ENCODE measurements around the gene TSBP1.

The TSBP1 gene

GRCh38 chr6:32255199-32256153, 116.2 kb downstream of the TSBP1 start:
- Histone ChIP-seq H2AFZ (ENCODE audit: low read length) (no peak overlapping the region), H3K36me3 (replicated peaks; ENCODE audit: insufficient read depth, low read length) (no peaks in the 10 kb centered on the region), H3K9me3 (replicated peaks; ENCODE audit: insufficient read depth, low read length) (no peaks in the 10 kb centered on the region), H3K27me3 (replicated peaks; ENCODE audit: insufficient read depth, low read length) (peaks cover 69% of the 10 kb centered on the region), H3F3A (ENCODE audit: insufficient read depth, low read length) (peaks cover 17% of the 10 kb centered on the region), H4K20me1 (ENCODE audit: insufficient read depth, low read length) (no peaks in the 10 kb centered on the region; the same call in 1 of the 2 replicates), H3K9ac (ENCODE audit: low read length) (no peak overlapping the region), H3K4me1 (ENCODE audit: low read length) (peaks cover 6% of the 10 kb centered on the region), H3K9me2 (replicated peaks; ENCODE audit: insufficient read depth, low read length) (no peaks in the 10 kb centered on the region), H3K27ac (ENCODE audit: low read length) (no peak overlapping the region), H3K4me2 (ENCODE audit: low read depth, low read length) (peak overlapping the region; percentile 71), H3K79me2 (ENCODE audit: low read length) (no peaks in the 10 kb centered on the region), H3K4me3 (ENCODE audit: low read length) (peak overlapping the region; percentile 33; the same call in 1 of the 2 replicates)
- DNase-seq: peak; percentile 69
- TF ChIP-seq CTCF (IDR thresholded peaks at IDR 0.05; ENCODE audit: low read length) (peak; percentile 49), EZH2 (optimal IDR thresholded peaks at IDR 0.05; ENCODE audit: low read depth, low read length) (no peak), EZH2phosphoT487 (IDR thresholded peaks at IDR 0.05; ENCODE audit: low read length) (no peak)

- H3K4me2 ChIP-seq (ENCODE audit: low read depth, low read length): peak overlapping the region; percentile 71; the same call in 1 of the 2 replicates
- no peaks in the 10 kb centered on the region for H3K36me3 ChIP-seq (replicated peaks; ENCODE audit: insufficient read depth, low read length)
- peaks cover 17% of the 10 kb centered on the region for H3F3A ChIP-seq (ENCODE audit: insufficient read depth, low read length)
- peaks cover 6% of the 10 kb centered on the region for H3K4me1 ChIP-seq (ENCODE audit: low read length)
- DNase-seq: no peak
- no peaks in the 10 kb centered on the region for H3K9me3 ChIP-seq (replicated peaks; ENCODE audit: insufficient read depth, low read length)
- peak overlapping the region; percentile 33; the same call in 1 of the 2 replicates for H3K4me3 ChIP-seq (ENCODE audit: low read length)
- H3K27me3 ChIP-seq (replicated peaks; ENCODE audit: insufficient read depth, low read length): peaks cover 65% of the 10 kb centered on the region
- H4K20me1 ChIP-seq (ENCODE audit: insufficient read depth, low read length): no peaks in the 10 kb centered on the region; the same call in 1 of the 2 replicates
- H2AFZ ChIP-seq (ENCODE audit: low read length): no peak overlapping the region
- TF ChIP-seq EZH2phosphoT487 (IDR thresholded peaks at IDR 0.05; ENCODE audit: low read length) (no peak), EZH2 (optimal IDR thresholded peaks at IDR 0.05; ENCODE audit: low read depth, low read length) (no peak), CTCF (IDR thresholded peaks at IDR 0.05; ENCODE audit: low read length) (no peak)
- no peaks in the 10 kb centered on the region for H3K9me2 ChIP-seq (replicated peaks; ENCODE audit: insufficient read depth, low read length)
- no peak overlapping the region for H3K27ac ChIP-seq (ENCODE audit: low read length)
- no peaks in the 10 kb centered on the region for H3K79me2 ChIP-seq (ENCODE audit: low read length)
- no peak overlapping the region for H3K9ac ChIP-seq (ENCODE audit: low read length)
Measured at GRCh38 chr6:32254761-32255198, 116.9 kb downstream of the TSBP1 start.

GRCh38 chr6:32252331-32253009, 119.2 kb downstream of the TSBP1 start:
- H3K9me2 ChIP-seq (replicated peaks; ENCODE audit: insufficient read depth, low read length): no peaks in the 10 kb centered on the region
- H4K20me1 ChIP-seq (ENCODE audit: insufficient read depth, low read length): no peaks in the 10 kb centered on the region; the same call in 1 of the 2 replicates
- H3F3A ChIP-seq (ENCODE audit: insufficient read depth, low read length): peaks cover 17% of the 10 kb centered on the region
- H3K27me3 ChIP-seq (replicated peaks; ENCODE audit: insufficient read depth, low read length): peaks cover 78% of the 10 kb centered on the region
- H3K4me2 ChIP-seq (ENCODE audit: low read depth, low read length): no peak overlapping the region
- DNase-seq: peak; percentile 14
- no peaks in the 10 kb centered on the region for H3K79me2 ChIP-seq (ENCODE audit: low read length)
- no peak overlapping the region for H3K9ac ChIP-seq (ENCODE audit: low read length)
- H3K9me3 ChIP-seq (replicated peaks; ENCODE audit: insufficient read depth, low read length): no peaks in the 10 kb centered on the region
- no peaks in the 10 kb centered on the region for H3K36me3 ChIP-seq (replicated peaks; ENCODE audit: insufficient read depth, low read length)
- H3K4me3 ChIP-seq (ENCODE audit: low read length): no peak overlapping the region
- peaks cover 6% of the 10 kb centered on the region for H3K4me1 ChIP-seq (ENCODE audit: low read length)
- no peak for TF ChIP-seq CTCF (IDR thresholded peaks at IDR 0.05; ENCODE audit: low read length)
- TF ChIP-seq EZH2phosphoT487 (IDR thresholded peaks at IDR 0.05; ENCODE audit: low read length): no peak
- no peak for TF ChIP-seq EZH2 (optimal IDR thresholded peaks at IDR 0.05; ENCODE audit: low read depth, low read length)
- no peak overlapping the region for H2AFZ ChIP-seq (ENCODE audit: low read length)
- no peak overlapping the region for H3K27ac ChIP-seq (ENCODE audit: low read length)
